Right renal pelvis (tissue), 4 donors: Measurements from ENCODE around the gene STK32A. TPM values are rescaled to one million over a fixed set of nuclear protein-coding genes. Genes with fewer than 3 reads are reported as not detected.

ENCODE experiments used
- DNase-seq, 4 donors: peaks; one replicate each; pipeline ENCODE4 v3.0.0-alpha.2; 2013; ENCODE audit warnings: low read depth in 4 of 4, low spot score in 3 of 4, missing footprints in 1 of 4
- polyA plus RNA-seq, 4 donors: library from polyadenylated mRNA; unstranded; fragments of 120-200 nt; gene quantifications; one replicate each; pipeline ENCODE4 v1.2.1, GENCODE V29; 2013; ENCODE audit not compliant: insufficient read length in 4 of 4

The STK32A gene
- polyA plus RNA-seq, 4 donors, result 11.3 to 13.7 (median 13.1) TPM

GRCh38 chr5:147388184-147389108 lies 153.6 kb downstream of the STK32A start:
- DNase-seq, result no peak

GRCh38 chr5:147390654-147391225 lies 155.9 kb downstream of the STK32A start:
- no peak for DNase-seq

DNA sequence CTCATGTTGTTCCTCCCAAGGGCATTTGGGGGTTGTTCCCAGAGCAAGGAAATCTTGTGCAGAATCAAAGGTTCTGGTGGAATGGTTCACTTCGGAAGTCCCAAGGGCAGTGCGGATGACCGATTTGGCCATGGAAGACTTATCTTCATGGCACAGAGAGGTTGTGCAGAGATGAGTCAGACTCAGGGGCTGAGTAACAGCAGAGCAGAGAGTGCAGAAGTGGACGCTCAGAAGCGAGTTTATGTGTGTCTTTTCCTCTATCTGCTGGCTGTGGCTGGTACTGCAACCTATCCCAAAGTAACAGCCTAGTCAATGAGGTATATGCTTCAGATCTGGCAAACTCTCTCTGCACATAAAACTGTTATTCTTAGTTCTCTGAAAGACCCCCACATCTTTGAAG lies 157.0 kb downstream of the STK32A start:
- DNase-seq, result peak in 2 of 4 donors; percentile 8 to 13

- DNase-seq, result no peak
These were observed 159.2 kb downstream of the STK32A start for GRCh38 chr5:147393874-147394672.

- DNase-seq, result no peak
These were observed 161.4 kb downstream of the STK32A start for GRCh38 chr5:147396070-147396823.

DNA sequence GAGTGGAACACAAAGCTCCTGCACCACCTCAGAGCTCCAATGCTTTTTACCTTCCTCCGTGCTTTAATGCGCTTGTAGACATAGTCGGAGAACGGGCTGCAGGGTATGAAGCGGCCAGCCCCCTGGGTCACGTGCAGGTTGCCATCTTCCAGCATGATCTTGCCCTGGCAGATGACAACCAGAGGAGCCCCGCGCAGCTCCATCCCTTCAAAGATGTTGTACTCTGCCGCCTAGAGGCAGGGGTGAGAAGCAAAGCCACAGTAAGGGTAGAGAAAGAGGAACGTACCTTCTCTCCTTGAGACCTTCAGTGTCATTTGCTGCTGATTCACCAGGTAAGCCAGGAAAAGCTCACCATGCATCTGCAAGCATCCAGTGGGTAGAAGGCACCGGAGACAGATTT lies 162.8 kb downstream of the STK32A start:
- DNase-seq, result no peak

- DNase-seq, result no peak
These were observed 164.0 kb downstream of the STK32A start for GRCh38 chr5:147398860-147399259.

GRCh38 chr5:147400126-147400809 lies 165.4 kb downstream of the STK32A start:
- no peak for DNase-seq

DNA sequence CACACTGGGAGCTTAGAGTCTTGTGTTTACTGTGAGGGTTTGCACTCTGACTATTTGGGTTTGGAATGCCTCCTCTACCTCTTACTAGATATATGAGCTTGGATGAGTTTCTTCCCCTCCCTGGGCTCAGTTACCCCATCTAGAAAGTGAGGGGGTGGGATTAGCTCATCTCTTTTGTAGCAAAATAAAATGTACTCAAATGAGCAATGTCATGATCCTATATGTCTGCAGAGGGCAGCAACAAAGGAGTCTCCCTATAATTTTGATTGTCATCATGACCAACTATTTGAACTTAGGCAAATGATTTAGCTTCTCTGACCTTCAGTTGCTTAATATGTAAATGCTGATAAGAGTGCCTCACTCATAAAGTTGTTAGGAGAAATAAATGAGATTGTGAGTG lies 166.1 kb downstream of the STK32A start:
- no peak for DNase-seq

DNA sequence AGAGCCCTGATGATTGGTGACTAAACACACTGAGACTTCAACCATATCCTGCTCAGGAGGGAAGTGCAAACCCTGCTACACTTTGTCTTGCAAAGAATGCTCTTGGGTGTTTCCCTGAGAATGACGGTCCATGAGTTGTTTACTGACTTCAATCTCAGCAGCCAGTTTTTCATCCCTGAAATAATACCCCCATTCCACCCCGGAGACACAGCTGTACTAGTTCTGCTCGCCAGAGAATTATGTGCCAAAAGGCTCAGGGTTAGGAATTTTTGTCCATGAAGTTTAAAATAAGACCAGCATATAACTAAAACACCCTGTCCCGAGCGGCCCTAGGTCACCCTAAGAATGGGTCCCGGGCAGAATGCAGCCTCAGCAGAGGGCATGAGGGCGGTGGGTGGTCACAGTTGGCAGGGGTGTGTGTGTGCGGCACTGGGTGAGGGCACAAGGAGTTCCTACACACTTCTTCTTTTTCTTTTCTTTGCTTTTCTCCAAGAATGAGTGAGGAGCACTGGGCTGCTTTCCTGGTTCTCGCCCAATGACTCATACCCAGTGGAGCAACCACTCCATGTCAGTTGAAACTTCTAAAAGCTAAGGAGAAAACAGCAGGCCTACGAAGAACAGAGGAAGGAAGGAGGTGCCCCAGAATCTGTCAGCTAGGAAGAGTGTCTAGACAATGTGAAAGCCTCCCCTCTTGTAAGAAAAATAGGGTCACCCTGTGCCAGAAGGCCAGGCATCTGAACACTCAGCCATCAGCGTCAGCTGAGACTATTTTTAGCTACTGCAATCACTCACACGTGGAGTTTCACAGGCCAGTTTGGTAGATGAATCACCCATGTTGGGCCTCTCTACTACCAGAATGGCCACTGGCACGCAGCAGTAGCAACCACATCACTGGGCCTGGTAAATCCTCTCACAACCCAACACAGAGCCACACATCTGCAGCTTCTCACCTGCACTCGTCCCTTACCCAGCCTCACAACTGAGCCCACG lies 169.1 kb downstream of the STK32A start:
- DNase-seq, result no peak

- DNase-seq, result no peak
These were observed 169.9 kb downstream of the STK32A start for GRCh38 chr5:147404706-147405105.

GRCh38 chr5:147406636-147407035 lies 171.8 kb downstream of the STK32A start:
- no peak for DNase-seq

GRCh38 chr5:147407094-147407681 lies 172.4 kb downstream of the STK32A start:
- no peak for DNase-seq

- DNase-seq, result no peak
These were observed 174.2 kb downstream of the STK32A start for GRCh38 chr5:147408980-147409379.

- peak in 3 of 4 donors; percentile 27 to 47 (median 38) for DNase-seq
These were observed 175.9 kb downstream of the STK32A start for GRCh38 chr5:147410496-147411358.

- DNase-seq, result no peak
These were observed 176.8 kb downstream of the STK32A start for GRCh38 chr5:147411359-147412319.
